ENCODE measurements around the gene STAB1. TPM values are rescaled to one million over a fixed set of nuclear protein-coding genes. Genes with fewer than 3 reads are reported as not detected.

The STAB1 gene
- total RNA-seq, 1 donor from 2014 or later: 6.3 TPM

GRCh38 chr3:52551118-52551517 lies 56.0 kb downstream of the STAB1 start:
- no peak for DNase-seq
- Mint-ChIP-seq H3K27ac (ENCODE audit: unreplicated experiment) (no peak overlapping the region), H3K27me3 (ENCODE audit: unreplicated experiment) (no peaks in the 10 kb centered on the region), H3K9me3 (ENCODE audit: unreplicated experiment) (peaks cover 2% of the 10 kb centered on the region), H3K4me1 (ENCODE audit: low read depth, unreplicated experiment) (no peaks in the 10 kb centered on the region), H3K4me3 (ENCODE audit: unreplicated experiment) (no peak overlapping the region), H3K36me3 (ENCODE audit: unreplicated experiment) (no peaks in the 10 kb centered on the region)
- no peak for TF ChIP-seq CTCF (IDR thresholded peaks at IDR 0.05; ENCODE audit: partially characterized antibody, unreplicated experiment)

- Mint-ChIP-seq H3K36me3 (ENCODE audit: unreplicated experiment) (no peaks in the 10 kb centered on the region), H3K27me3 (ENCODE audit: unreplicated experiment) (no peaks in the 10 kb centered on the region), H3K27ac (ENCODE audit: unreplicated experiment) (no peak overlapping the region), H3K9me3 (ENCODE audit: unreplicated experiment) (peaks cover 2% of the 10 kb centered on the region), H3K4me1 (ENCODE audit: low read depth, unreplicated experiment) (no peaks in the 10 kb centered on the region), H3K4me3 (ENCODE audit: unreplicated experiment) (no peak overlapping the region)
- no peak for DNase-seq
- TF ChIP-seq CTCF (IDR thresholded peaks at IDR 0.05; ENCODE audit: partially characterized antibody, unreplicated experiment): no peak
These were observed 57.0 kb downstream of the STAB1 start for GRCh38 chr3:52552089-52552488.

- Mint-ChIP-seq H3K27ac (ENCODE audit: unreplicated experiment) (no peak overlapping the region), H3K36me3 (ENCODE audit: unreplicated experiment) (no peaks in the 10 kb centered on the region), H3K27me3 (ENCODE audit: unreplicated experiment) (no peaks in the 10 kb centered on the region), H3K4me1 (ENCODE audit: low read depth, unreplicated experiment) (no peaks in the 10 kb centered on the region), H3K4me3 (ENCODE audit: unreplicated experiment) (no peak overlapping the region), H3K9me3 (ENCODE audit: unreplicated experiment) (peaks cover 2% of the 10 kb centered on the region)
- TF ChIP-seq CTCF (IDR thresholded peaks at IDR 0.05; ENCODE audit: partially characterized antibody, unreplicated experiment): no peak
- DNase-seq: no peak
These were observed 59.1 kb downstream of the STAB1 start for GRCh38 chr3:52554026-52554755.

DNA sequence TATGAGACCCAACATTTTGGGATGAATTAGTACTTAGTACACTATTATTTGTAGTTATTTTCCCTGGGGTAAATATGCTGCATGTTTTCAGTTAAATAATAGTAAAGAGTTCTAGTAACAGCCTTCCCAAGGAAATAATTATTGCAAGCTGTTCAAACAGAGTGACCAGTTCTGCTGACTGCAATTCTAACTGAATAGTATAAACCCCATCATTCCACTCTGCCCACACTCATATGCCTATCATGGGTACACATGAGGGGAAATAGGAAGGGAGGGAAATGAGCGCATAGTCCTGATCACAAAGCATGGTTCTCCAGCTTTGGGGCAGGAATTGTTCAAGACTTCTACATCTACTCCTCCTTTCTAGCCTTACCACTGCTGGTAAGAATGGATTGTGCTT lies 59.9 kb downstream of the STAB1 start:
- no peaks in the 10 kb centered on the region for H3K27me3 Mint-ChIP-seq (ENCODE audit: unreplicated experiment)
- H3K4me1 Mint-ChIP-seq (ENCODE audit: low read depth, unreplicated experiment): no peaks in the 10 kb centered on the region
- peaks cover 2% of the 10 kb centered on the region for H3K9me3 Mint-ChIP-seq (ENCODE audit: unreplicated experiment)
- DNase-seq: no peak
- H3K4me3 Mint-ChIP-seq (ENCODE audit: unreplicated experiment): no peak overlapping the region
- H3K36me3 Mint-ChIP-seq (ENCODE audit: unreplicated experiment): no peaks in the 10 kb centered on the region
- no peak for TF ChIP-seq CTCF (IDR thresholded peaks at IDR 0.05; ENCODE audit: partially characterized antibody, unreplicated experiment)
- H3K27ac Mint-ChIP-seq (ENCODE audit: unreplicated experiment): no peak overlapping the region
